IPS-NIHi7 (cell line): Measurements from ENCODE around the gene HSPB2.
"Not testable (repeated sequence)": the region's sequence is repeated elsewhere in the genome, so short reads cannot be mapped to it uniquely, and the experiment has no call there.

Experiments used
- DNase-seq: peaks from one replicate; pipeline ENCODE4 v3.0.0; 2012; ENCODE audit warnings: mixed read lengths; ENCODE audit errors: extremely low spot score

Gene HSPB2

DNA sequence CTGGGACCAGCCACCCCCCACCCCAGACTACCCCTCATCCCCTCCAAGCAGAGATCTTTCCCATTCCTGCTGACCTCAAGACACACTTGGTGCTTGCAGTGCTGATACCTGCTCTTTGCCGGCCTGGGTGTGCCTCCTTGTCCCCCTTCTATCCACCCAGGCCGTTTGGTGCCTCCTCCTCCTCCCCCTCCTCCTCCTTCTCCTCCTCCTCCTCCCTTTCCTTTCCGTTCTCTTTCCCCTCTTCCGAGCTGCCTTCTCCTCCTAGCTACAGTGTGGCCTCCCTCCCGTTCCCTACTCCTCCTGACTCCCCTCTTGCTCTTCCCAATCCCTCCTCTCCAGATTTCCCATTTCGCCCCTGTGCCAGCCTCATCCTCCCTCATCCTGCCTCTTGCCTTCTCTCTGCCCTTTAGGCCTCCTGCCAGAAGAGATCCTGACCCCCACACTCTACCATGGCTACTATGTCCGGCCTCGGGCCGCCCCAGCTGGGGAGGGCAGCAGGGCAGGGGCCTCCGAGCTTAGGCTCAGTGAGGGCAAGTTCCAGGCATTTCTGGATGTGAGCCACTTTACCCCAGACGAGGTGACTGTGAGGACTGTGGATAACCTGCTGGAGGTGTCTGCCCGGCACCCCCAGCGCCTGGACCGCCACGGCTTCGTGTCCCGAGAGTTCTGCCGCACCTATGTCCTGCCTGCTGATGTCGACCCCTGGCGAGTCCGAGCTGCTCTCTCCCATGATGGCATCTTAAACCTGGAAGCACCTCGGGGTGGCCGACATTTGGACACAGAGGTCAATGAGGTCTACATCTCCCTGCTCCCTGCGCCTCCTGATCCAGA is 712 bp downstream of the HSPB2 start:
- DNase-seq: no peak

DNA sequence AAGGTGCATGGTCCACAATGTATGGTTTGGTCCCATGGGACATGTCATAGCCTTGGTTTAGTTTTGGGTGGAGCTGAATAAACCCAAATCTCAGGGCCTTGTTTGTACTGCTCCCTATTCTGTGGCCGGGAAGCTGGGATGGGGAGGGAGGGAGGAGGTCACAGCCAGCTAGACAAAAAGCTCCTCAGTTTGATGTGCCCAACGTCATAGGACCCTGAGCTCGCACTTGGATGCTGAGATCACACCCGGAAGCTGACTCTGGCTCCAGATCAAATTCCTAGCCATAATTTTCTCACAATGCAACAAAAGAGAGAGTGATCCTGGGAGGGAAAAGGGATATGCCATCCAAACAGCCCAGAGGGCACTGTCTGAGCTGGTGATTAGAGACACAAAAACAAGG is 1.5 kb downstream of the HSPB2 start:
- DNase-seq: no peak

DNA sequence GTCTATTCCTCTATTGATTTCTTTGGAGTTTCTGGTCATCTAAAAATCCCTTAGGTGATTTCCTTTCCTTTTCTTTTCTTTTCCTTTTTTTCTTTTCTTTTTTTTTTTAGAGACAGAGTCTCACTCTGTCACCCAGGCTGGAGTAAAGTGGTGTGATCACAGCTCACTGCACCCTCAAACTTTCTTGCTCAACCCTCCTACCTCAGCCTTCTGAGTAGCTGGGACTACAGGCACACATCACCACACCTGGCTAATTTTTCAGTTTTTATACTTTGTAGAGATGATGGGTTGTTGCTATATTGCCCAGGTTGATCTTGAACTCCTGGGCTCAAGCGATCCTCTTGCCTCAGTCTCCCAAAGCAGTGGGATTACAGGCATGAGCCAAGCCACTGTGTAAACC is 4.2 kb downstream of the HSPB2 start:
- DNase-seq: no peak

DNA sequence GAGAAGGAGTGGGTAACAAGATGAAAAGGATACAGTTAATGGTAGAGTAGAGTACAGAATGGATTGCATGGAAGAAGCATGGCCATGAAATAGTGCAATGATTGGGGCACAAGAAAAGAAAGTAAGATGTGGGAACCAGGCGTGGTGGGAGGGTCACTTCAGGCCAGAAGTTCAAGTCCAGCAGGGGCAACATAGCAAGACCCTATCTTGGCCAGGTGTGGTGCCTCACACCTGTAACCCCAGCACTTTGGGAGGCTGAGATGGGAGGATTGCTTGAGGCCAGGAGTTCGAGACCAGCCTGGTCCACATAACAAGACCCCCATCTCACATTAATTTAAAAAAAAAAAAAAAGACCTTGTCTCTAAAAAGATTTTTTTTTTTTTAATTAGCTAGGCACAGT is 4.8 kb downstream of the HSPB2 start:
- no peak for DNase-seq

DNA sequence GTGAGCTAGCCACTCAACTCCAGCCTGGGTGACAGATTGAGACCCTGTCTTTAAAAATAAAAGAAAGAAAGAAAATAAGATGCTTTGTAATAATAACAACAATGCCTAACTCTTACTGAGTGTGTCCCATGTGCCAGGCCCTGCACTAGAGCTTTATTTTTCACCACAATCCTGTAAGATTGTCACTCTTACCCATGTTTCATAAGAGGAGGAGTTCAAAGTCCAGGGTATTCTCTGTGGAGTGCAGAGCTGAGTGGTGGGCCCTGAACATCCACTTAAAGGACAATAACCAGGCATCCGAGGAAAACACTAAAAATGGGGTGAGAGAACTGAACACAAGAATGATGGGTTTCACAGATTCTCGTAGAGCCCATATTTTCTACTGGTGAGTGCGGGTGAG is 5.3 kb downstream of the HSPB2 start:
- DNase-seq: no peak

DNA sequence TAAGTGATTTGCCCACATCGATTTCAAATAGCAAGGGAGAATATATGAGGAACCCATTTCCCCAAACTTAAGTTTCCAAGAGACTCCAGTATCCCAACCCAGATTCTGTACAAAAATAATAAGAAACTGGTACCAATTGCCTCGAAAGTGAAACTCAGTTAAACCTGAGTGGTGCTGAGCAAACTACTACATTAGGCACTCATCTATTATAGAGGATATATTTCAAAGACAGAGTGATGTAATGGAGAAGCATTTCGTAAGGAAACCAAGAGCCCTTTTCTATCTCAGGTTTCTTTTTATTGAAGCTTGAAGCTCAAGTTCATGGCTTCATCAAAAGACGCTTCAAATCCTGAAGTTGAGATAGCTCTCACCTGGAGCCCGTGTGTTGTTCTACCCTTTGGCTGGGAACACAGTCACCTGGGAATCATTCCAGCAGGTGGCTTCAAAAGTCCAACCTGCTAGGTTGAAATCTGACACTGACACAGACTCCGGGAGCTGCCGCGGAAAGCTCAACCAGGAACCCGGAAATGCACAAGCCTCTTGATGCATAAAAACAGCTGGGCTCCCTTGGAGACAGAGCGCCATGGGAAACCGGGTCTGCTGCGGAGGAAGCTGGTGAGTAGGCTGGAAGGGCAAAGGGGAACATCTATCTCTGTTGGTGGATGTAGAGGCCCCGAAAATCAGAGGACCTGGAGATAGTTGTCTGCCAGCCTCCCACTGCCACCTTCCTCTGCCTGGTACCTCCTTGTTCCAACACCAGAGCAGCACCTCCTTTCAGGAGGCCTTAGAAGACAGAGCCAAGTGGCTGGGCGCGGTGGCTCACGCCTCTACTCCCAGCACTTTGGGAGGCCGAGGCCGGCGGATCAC is 6.1 kb downstream of the HSPB2 start, which contains the start of gene C11orf52:
Gene C11orf52, plus strand, starts transcription at position 524 of the 867 bp plus-strand sequence. Its CDS starts 60 bp downstream, at position 584.
- DNase-seq: peak; percentile 85

DNA sequence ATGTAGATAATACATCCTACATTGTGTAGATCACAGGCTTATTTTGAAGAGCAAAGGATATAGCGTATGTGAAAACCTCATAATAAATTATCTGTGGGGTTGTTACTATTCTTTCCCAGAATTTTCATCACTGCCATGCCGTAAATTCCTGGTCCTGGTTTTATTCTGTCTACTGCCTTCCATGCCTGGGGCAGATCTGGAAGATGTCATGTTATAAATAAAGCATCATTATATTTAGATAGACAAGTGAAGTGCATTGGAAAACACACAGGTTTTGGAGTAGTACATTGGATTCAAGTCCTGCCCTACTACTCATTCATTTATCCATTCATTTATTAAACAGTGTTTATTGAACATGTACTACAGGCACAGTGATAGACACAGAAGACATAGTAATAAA is 8.4 kb downstream of the HSPB2 start:
- DNase-seq: no peak

DNA sequence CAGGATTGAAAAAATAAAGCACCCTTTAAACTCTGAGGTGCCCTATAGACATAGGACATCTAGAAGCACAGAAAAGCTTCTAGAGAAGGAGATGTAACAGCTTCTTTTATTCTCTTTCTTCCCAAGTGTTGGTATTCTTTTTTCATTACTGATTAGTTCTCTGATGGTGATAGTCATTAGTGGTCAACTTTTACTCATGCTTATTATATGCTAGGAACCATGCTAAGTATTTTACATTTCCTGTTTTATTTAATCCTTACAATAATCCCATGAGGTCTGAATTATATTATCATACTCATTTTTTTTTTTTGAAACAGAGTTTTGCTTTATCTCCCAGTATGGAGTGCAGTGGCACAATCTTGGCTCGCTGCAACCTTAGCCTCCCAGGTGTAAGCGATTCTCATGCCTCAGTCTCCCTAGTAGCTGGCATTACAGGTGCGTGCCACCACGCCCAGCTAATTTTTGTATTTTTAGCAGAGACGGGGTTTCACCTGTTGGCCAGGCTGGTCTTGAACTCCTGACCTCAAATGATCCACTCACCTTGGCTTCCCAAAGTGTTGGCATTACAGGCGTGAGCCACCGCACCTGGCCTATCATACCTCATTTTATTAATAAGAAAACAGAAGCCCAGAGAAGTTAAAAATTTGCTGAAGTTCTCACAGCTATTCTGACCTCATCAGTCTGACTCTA is 9.2 kb downstream of the HSPB2 start:
- DNase-seq: no peak

DNA sequence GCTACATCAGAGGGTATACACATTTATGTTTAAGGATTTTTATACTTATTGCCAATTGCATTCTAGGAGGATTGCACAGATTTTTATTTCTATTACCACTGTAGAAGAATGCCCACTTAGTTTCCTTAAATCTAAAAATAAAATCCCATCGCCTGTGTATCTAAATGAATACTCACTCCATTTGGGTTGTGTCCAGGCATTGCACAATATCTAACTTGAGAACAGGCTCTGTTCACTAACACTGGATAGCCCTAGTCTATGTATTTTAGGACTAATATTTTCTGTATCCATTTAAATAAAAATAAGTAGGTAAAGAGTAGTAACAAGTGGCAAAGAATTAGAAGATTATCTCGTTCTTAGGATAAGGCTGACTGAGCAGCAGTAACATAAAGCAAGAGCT is 10.3 kb downstream of the HSPB2 start:
- no peak for DNase-seq

DNA sequence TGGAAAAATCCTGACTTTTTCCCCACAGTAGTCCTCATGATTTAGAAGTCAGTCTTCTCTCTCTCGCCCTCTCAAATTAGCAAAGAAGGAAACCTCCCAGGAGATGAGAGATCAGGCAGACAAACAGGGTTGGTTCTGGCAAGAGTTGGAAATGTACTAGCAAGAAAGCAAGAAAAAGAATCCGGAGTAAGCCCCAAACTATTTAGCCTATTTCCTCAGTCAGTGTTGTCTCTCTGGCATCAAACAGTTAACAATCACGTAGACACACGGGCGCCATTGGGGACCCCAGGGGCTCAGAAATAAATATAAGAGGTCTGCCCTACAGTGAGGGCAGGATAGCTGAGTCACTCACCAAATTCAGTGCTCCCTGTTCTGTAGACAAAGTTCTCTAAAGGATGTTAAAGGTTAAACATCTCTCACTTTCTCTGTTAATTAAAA is 10.8 kb downstream of the HSPB2 start:
- DNase-seq: no peak

DNA sequence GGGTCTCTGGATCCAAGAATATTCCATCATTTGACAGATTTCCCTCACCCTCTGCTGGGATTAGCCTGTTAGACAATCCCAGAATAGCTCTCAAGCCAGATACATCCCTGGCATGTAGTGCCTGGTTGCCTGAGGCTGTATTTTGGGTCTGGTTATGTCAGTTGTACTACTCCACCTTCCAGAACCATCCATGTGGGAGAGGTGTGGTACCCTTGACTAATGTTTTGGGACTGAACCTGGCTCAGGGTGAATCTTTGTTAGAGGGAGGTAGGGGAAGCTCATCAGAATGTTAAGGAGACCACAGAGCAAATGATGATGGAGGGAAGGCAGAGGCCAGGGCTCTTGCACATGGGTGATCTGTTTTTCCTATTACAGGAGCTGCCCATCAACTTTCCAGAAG is 11.4 kb downstream of the HSPB2 start:
- DNase-seq: no peak

DNA sequence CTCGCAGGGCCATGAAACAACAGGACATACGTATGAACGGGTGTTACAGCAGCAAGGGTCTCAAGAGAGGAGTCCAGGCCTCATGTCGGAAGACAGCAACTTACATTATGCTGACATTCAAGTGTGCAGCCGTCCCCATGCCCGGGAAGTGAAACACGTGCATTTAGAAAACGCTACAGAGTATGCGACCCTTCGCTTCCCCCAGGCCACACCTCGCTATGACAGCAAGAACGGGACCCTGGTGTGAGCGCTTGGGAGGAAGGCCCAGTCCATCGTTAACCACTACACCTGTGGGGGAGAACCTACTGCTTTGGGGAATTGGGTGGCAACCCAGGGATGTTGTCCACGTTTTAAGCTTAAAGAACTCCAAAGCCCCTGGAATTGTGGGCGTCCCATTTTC is 13.4 kb downstream of the HSPB2 start:
- no peak for DNase-seq

DNA sequence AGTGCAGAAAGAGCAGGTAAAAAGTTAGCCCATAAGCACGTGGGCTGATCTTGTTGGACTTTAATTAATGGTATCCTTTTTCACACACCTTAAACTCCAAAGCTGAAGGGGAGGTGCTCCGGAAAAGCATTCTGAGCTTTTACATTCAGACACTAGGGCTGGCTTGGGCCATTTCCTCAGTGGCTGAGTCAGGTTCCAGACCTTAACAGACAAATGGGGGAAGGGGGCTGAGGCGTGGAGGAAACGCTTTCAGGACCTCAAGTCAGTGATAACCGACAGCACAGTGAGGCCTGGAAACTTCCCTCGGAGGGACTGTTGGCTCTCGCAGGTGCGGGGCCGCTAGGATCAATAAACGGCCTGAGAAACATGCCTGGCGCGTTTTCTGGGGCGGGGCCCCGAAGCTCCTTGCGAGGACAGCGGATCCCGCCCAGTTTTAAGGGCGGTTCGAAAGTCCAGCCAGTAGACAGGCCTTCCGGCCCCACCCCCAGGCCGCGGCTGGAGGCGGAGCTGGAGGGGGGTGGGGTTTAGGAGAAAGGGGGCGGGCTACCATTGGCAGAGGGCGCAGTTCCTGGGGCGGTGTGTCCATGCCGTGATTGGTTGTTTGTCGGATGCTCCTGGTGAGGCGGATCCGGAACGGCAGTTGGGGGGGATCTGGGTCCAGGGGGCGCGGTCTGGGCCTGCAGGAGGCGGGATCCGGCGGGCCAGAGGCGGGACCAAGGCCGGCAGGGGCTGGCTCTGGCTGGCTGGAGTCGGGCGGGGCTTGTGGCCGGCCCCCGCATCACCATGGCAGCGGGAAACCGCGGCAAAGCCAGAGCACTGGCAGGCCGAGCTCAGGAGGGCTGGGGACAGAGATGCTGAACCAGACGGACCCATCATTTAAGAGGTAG is 14.2 kb downstream of the HSPB2 start:
- DNase-seq: peak; percentile 98

DNA sequence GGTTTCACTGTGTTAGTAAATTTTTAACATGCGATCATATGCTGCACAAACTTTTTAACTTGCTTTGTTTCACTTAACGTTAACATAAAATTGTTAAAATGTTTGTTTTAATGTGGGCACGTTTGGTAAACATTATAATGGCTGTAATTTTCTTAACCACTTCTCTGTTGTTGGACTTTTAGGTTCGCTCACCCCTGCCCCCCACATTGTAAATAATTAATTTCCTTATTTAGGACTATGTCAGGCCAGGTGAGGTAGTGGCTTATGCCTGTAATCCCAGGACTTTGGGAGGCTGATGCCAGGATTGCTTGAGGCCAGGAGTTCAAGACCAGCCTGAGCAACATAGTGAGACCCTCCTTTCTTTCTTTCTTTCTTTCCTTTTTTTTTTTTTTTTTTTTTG is 17.9 kb downstream of the HSPB2 start:
- DNase-seq: no peak

DNA sequence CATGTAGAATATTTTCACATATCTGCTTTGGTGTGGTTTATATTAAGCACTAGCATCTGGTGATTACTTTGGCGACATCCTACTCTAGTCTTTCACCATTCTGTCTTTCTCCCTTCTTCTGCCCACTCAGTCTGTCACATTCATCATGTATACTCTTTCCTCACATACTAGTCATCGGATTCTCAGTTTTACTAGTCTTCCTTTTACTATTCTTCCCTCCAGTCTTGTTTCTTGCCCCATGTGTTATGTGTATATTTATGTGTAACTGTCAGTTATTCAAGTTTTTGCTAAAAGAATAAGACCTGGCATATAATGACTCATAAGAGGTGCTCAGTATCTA is 20.0 kb downstream of the HSPB2 start:
- DNase-seq: no peak

DNA sequence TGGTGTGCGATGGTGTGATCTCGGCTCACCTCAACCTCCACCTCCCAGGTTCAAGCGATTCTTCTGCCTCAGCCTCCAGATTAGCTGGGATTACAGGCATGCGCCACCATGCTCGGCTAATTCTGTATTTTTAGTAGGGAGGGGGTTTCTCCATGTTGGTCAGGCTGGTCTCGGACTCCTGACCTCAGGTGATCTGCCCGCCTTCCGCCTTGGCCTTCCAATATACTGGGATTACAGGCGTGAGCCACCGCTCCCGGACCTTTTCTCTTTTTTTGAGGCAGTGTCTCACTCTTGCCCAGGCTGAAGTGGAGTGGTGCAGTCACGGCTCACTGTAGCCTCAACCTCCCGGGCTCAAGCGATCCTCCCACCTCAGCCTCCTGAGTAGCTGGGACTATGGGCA is 20.6 kb downstream of the HSPB2 start:
- not testable (repeated sequence) for DNase-seq

DNA sequence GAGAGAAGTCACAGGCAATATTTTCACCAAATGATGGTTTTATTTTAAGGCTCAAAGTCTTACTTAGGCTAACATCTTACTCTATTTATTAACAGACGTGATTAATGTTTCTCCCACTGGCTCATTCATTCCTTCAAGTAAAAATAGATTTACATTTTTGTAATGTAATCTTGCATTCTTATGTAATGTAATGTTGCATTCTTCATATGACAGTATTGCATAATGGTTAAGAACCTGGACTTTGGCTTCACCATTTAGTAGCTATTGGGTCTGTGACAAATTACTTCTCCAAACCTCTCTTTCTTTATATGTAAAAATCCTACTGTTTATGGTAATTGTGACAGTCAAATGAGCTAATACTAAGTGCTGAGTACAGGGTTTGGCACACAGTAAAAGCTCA is 21.3 kb downstream of the HSPB2 start:
- DNase-seq: no peak

DNA sequence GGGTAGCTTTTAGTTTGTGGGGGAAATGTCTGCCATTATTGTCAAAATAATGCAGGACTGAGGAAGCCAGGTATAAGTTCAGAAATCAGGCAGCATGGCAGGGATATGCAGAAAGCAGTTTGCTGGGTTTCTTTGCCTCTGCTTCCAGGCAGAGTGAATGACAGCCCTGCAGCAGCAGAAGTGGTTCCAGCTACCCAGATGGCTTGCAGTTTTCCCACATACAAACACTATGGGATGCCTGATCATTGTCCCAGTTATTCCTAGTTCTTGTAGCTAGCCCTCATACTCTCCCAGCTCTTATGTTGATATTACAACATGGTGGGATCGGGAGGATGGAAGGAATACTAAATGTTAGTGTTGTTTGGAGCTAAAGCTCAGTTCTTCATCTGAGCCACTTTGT is 21.8 kb downstream of the HSPB2 start:
- no peak for DNase-seq

DNA sequence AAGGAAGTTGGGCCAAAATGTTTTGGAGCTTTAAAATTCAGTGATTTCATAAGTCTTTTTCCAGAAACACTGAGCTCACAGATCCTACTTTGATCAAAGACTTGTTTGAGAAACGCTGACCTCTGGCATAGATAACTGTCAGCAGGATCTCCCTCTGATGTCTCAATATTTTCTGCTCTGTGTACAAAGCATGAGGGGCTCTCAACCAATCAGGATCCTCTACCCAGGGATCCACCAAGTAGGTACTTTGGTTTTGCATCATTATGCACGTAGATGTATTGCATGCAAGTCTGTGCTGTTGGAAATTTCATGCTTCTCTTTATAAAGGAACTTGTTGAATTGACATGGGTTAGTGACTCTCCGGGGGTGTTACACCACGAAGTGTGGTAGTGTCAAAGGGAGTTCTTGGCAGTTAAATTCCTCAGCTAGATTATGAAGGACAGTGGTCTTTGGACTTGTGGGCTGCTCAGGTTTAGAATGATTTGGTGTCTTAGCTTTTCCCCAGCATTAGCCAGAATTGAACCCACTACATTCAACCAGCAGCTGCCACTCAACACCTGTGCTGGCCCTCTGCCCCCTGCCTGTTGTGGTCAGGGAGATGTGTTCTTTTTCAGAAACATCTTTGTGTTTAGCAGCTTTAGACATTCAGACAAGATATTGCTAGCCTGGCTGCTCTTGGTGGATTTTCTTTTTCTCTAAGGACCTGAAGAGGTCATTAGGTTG is 22.9 kb downstream of the HSPB2 start:
- no peak for DNase-seq

DNA sequence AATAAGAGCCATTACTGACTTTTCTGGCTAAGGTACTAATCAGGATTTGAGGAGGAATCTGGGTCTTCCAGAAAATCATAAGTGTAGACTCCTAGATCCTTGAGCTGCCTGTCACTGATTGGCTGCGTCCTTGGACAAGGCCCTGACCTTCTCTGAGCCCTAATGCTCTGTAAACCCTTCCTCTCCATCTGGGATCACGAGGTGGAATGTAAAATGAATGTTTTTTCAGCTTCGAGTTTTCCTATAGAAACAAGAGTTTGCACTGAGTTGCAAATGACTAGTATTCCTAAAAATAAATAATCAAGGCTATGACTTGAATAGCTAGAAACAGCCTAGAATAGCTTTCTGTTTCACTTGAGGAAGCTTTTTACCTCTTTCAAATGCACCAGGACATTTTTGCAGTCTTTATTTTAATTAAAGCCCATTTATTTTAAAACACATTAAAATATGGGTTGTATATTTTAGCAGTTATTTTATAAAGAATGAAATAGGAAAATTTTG is 23.6 kb downstream of the HSPB2 start:
- DNase-seq: no peak

DNA sequence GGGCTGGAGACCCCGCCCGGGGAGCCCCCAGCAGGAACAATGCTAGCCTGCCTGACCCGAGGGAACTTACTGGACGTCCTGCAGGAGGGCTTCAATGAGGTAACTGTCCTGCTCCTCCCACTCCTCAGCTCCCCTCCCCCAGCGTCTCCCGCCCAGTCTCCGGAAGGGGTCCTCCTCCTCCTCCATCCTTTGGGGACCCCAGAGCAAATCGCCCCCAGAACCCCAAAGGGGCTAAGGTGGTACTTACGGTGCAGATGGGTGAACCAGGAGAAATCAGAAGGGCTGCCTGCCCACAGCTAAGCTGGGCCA is 24.9 kb downstream of the HSPB2 start:
- no peak for DNase-seq
